ENCODE results near the gene TBC1D22A.

Gene TBC1D22A

GRCh38 chr22:46896568-46897245, 134.3 kb downstream of the TBC1D22A start:
- no peak for DNase-seq (ENCODE audit: low read depth, low spot score)
- ChIA-PET CTCF (no interaction called here), POLR2A (no interaction called here)
- no peak overlapping the region for H3K4me3 ChIP-seq (ENCODE audit: low read depth, low read length)
- TF ChIP-seq CTCF (IDR thresholded peaks at IDR 0.05; ENCODE audit: insufficient read depth, low read length, missing control alignments) = no peak

GRCh38 chr22:46897246-46897623, 134.8 kb downstream of the TBC1D22A start:
- no peak for TF ChIP-seq CTCF (IDR thresholded peaks at IDR 0.05; ENCODE audit: insufficient read depth, low read length, missing control alignments)
- H3K4me3 ChIP-seq (ENCODE audit: low read depth, low read length) = no peak overlapping the region
- no peak for DNase-seq (ENCODE audit: low read depth, low spot score)
- POLR2A ChIA-PET = no interaction called here
- CTCF ChIA-PET = no interaction called here

- CTCF ChIA-PET = no interaction called here
- no peak for TF ChIP-seq CTCF (IDR thresholded peaks at IDR 0.05; ENCODE audit: insufficient read depth, low read length, missing control alignments)
These were observed 138.1 kb downstream of the TBC1D22A start for GRCh38 chr22:46900549-46900948.

GRCh38 chr22:46902436-46902835, 140.0 kb downstream of the TBC1D22A start:
- ChIA-PET CTCF (no interaction called here), POLR2A (no interaction called here)
- no peak overlapping the region for H3K4me3 ChIP-seq (ENCODE audit: low read depth, low read length)
- DNase-seq (ENCODE audit: low read depth, low spot score) = no peak
- TF ChIP-seq CTCF (IDR thresholded peaks at IDR 0.05; ENCODE audit: insufficient read depth, low read length, missing control alignments) = no peak

More at GRCh38 chr22:46900549-46900948, 138.1 kb downstream of the TBC1D22A start:
- no peak for DNase-seq (ENCODE audit: low read depth, low spot score)
- H3K4me3 ChIP-seq (ENCODE audit: low read depth, low read length) = no peak overlapping the region
- POLR2A ChIA-PET = no interaction called here

GRCh38 chr22:46902998-46903916, 140.8 kb downstream of the TBC1D22A start:
- POLR2A ChIA-PET = no interaction called here
- no peak overlapping the region for H3K4me3 ChIP-seq (ENCODE audit: low read depth, low read length)
- DNase-seq (ENCODE audit: low read depth, low spot score) = no peak
- no peak for TF ChIP-seq CTCF (IDR thresholded peaks at IDR 0.05; ENCODE audit: insufficient read depth, low read length, missing control alignments)
- CTCF ChIA-PET = no interaction called here

- DNase-seq (ENCODE audit: low read depth, low spot score) = no peak
- ChIA-PET POLR2A (no interaction called here), CTCF (no interaction called here)
- TF ChIP-seq CTCF (IDR thresholded peaks at IDR 0.05; ENCODE audit: insufficient read depth, low read length, missing control alignments) = no peak
- no peak overlapping the region for H3K4me3 ChIP-seq (ENCODE audit: low read depth, low read length)
These were observed 143.0 kb downstream of the TBC1D22A start for GRCh38 chr22:46905415-46905814.
